ENCODE measurements around the gene PLXNA4.

- TF ChIP-seq CTCF (IDR thresholded peaks at IDR 0.05) (no peak), REST (IDR thresholded peaks at IDR 0.05; ENCODE audit: insufficient read depth in 1 of 2, low read depth in 2 of 2, low read length in 1 of 2) (no peak), POLR2AphosphoS5 (IDR thresholded peaks at IDR 0.05; ENCODE audit: low read depth, low read length) (no peak), TCF7L2 (IDR thresholded peaks at IDR 0.05; ENCODE audit: low read depth, low read length) (no peak)
Observed at GRCh38 chr7:132482866-132483265, 93.4 kb downstream of the PLXNA4 start.

Measured in Panc1 (cell line).